SU-DHL-6 (cell line): ENCODE data around the gene HK3.

ENCODE experiments used
- H2AFZ ChIP-seq: fragments of 200-600 bp; sonication (generic); 2 replicates; pipeline ENCODE4 v1.6.1; 2014; ENCODE audit warnings: low read depth, mild to moderate bottlenecking, moderate library complexity, mixed read lengths, antibody characterized with exemption, low read length; ENCODE audit not compliant: severe bottlenecking
- H3F3A ChIP-seq: fragments of 200-600 bp; shearing (Covaris generic); 2 replicates; pipeline ENCODE4 v1.6.0; 2016; ENCODE audit warnings: antibody characterized with exemption, mild to moderate bottlenecking; ENCODE audit not compliant: insufficient read depth
- H3K27ac ChIP-seq: fragments of 200-600 bp; sonication (generic); 2 replicates; pipeline ENCODE4 v1.5.1; 2016; ENCODE audit warnings: low read depth, mild to moderate bottlenecking, low read length, moderate library complexity, mixed read lengths
- H3K27me3 ChIP-seq: fragments of 200-600 bp; sonication (generic), shearing (Covaris generic); 2 replicates; pipeline ENCODE4 v1.6.0; 2014; ENCODE audit warnings: mild to moderate bottlenecking, low read length
- H3K36me3 ChIP-seq: fragments of 200-600 bp; sonication (generic); 2 replicates; pipeline ENCODE4 v1.6.1; 2014; ENCODE audit warnings: mild to moderate bottlenecking, low read length, mixed read lengths
- H3K4me2 ChIP-seq: fragments of 300-600, 200-600 bp; shearing (Covaris generic), sonication (generic); 2 replicates; pipeline ENCODE4 v1.6.0; 2014; ENCODE audit warnings: low read length, low read depth, mild to moderate bottlenecking; ENCODE audit not compliant: poor library complexity, severe bottlenecking
- H3K4me3 ChIP-seq: fragments of 200-600 bp; sonication (generic); 2 replicates; pipeline ENCODE4 v1.5.1; 2014; ENCODE audit warnings: antibody characterized with exemption, low read length, mild to moderate bottlenecking, mixed read lengths; ENCODE audit not compliant: insufficient read depth, poor library complexity, severe bottlenecking
- H3K79me2 ChIP-seq: fragments of 200-600 bp; sonication (generic); 2 replicates; pipeline ENCODE4 v1.6.1; 2014; ENCODE audit warnings: mild to moderate bottlenecking, low read length, moderate library complexity; ENCODE audit not compliant: insufficient read depth
- H3K9ac ChIP-seq: fragments of 200-600 bp; sonication (generic); 2 replicates; pipeline ENCODE4 v1.7.0; 2014; ENCODE audit warnings: mild to moderate bottlenecking, low read length
- H3K9me2 ChIP-seq: fragments of 200-600 bp; sonication (generic); replicated peaks from 2 replicates; pipeline ENCODE4 v1.6.1; 2014; ENCODE audit warnings: low read length; ENCODE audit not compliant: insufficient read depth
- H3K9me3 ChIP-seq: fragments of 200-600 bp; sonication (generic); 2 replicates; pipeline ENCODE4 v1.6.1; 2014; ENCODE audit warnings: low read length, mixed read lengths; ENCODE audit not compliant: insufficient read depth
- H4K20me1 ChIP-seq: fragments of 200-600 bp; sonication (generic); 2 replicates; pipeline ENCODE4 v1.6.1; 2014; ENCODE audit warnings: low read depth, mild to moderate bottlenecking, antibody characterized with exemption, low read length, moderate library complexity, mixed read lengths
- CTCF ChIP-seq: fragments of 200-600 bp; sonication (generic); IDR thresholded peaks from one replicate; pipeline ENCODE4 v1.5.1; 2017; ENCODE audit warnings: antibody characterized with exemption, mild to moderate bottlenecking, low read length, moderate library complexity; ENCODE audit not compliant: insufficient read depth, poor library complexity, severe bottlenecking
- EZH2phosphoT487 ChIP-seq: fragments of 200-600 bp; sonication (generic), shearing (Covaris generic); conservative IDR thresholded peaks from 2 replicates; pipeline ENCODE4 v1.6.1; 2018; ENCODE audit warnings: mild to moderate bottlenecking, antibody characterized with exemption, low read length, moderate library complexity, mixed read lengths

HK3 gene

GRCh38 chr5:176881021-176881749 lies 18.0 kb downstream of the HK3 start:
- Histone ChIP-seq H3K79me2 (no peaks in the 10 kb centered on the region), H3K27me3 (no peaks in the 10 kb centered on the region), H3K4me3 (no peak overlapping the region), H3K9me2 (no peaks in the 10 kb centered on the region), H4K20me1 (no peaks in the 10 kb centered on the region), H3K4me2 (no peak overlapping the region), H3K9me3 (no peaks in the 10 kb centered on the region), H3F3A (no peaks in the 10 kb centered on the region), H2AFZ (no peak overlapping the region), H3K27ac (no peak overlapping the region), H3K9ac (no peak overlapping the region), H3K36me3 (no peaks in the 10 kb centered on the region)
- TF ChIP-seq EZH2phosphoT487 (no peak), CTCF (no peak)

GRCh38 chr5:176880366-176881020 lies 18.7 kb downstream of the HK3 start:
- Histone ChIP-seq H3K9ac (no peak overlapping the region), H3F3A (no peaks in the 10 kb centered on the region), H4K20me1 (no peaks in the 10 kb centered on the region), H3K9me3 (no peaks in the 10 kb centered on the region), H3K4me2 (no peak overlapping the region), H3K36me3 (no peaks in the 10 kb centered on the region), H2AFZ (no peak overlapping the region), H3K4me3 (no peak overlapping the region), H3K79me2 (no peaks in the 10 kb centered on the region), H3K27ac (no peak overlapping the region), H3K9me2 (no peaks in the 10 kb centered on the region), H3K27me3 (no peaks in the 10 kb centered on the region)
- TF ChIP-seq EZH2phosphoT487 (no peak), CTCF (no peak)

GRCh38 chr5:176879663-176880361 lies 19.3 kb downstream of the HK3 start:
- Histone ChIP-seq H3K27me3 (no peaks in the 10 kb centered on the region), H4K20me1 (no peaks in the 10 kb centered on the region), H2AFZ (no peak overlapping the region), H3K27ac (no peak overlapping the region), H3K4me3 (no peak overlapping the region), H3K9me2 (no peaks in the 10 kb centered on the region), H3K36me3 (no peaks in the 10 kb centered on the region), H3K4me2 (no peak overlapping the region), H3K9me3 (no peaks in the 10 kb centered on the region), H3K79me2 (no peaks in the 10 kb centered on the region), H3K9ac (no peak overlapping the region), H3F3A (no peaks in the 10 kb centered on the region)
- TF ChIP-seq CTCF (no peak), EZH2phosphoT487 (no peak)
